ENCODE measurements around the gene TGFA. TPM values are rescaled to one million over a fixed set of nuclear protein-coding genes. Genes with fewer than 3 reads are reported as not detected.

TGFA gene
- total RNA-seq, 1 donor from 2014 or later = 1.1 TPM

- intact Hi-C loops (cut with micrococcal nuclease) = no loop called here
- no peak overlapping the region for H3K4me3 ChIP-seq
- peaks cover 17% of the 10 kb centered on the region for H3K27me3 ChIP-seq (ENCODE audit: low read depth)
- no peak for TF ChIP-seq CTCF (IDR thresholded peaks at IDR 0.05; ENCODE audit: borderline replicate concordance)
- H3K9me3 ChIP-seq (replicated peaks) = no peaks in the 10 kb centered on the region
- H3K4me1 ChIP-seq = no peaks in the 10 kb centered on the region
- DNase-seq = no peak
- no peaks in the 10 kb centered on the region for H3K36me3 ChIP-seq
- H3K27ac ChIP-seq (replicated peaks) = no peak overlapping the region
These were observed 59.2 kb downstream of the TGFA start for GRCh38 chr2:70494293-70494886.

GRCh38 chr2:70490381-70490780 is 63.2 kb downstream of the TGFA start:
- no peak for DNase-seq
- no peak for TF ChIP-seq CTCF (IDR thresholded peaks at IDR 0.05; ENCODE audit: borderline replicate concordance)
- Histone ChIP-seq H3K27me3 (ENCODE audit: low read depth) (peaks cover 24% of the 10 kb centered on the region), H3K4me1 (no peaks in the 10 kb centered on the region), H3K9me3 (replicated peaks) (no peaks in the 10 kb centered on the region), H3K36me3 (no peaks in the 10 kb centered on the region), H3K4me3 (no peak overlapping the region), H3K27ac (replicated peaks) (no peak overlapping the region)
- intact Hi-C loops (cut with micrococcal nuclease) = no loop called here

GRCh38 chr2:70489165-70489564 is 64.5 kb downstream of the TGFA start:
- peaks cover 24% of the 10 kb centered on the region for H3K27me3 ChIP-seq (ENCODE audit: low read depth)
- no peaks in the 10 kb centered on the region for H3K9me3 ChIP-seq (replicated peaks)
- H3K4me3 ChIP-seq = no peak overlapping the region
- H3K4me1 ChIP-seq = no peaks in the 10 kb centered on the region
- H3K36me3 ChIP-seq = no peaks in the 10 kb centered on the region
- H3K27ac ChIP-seq (replicated peaks) = no peak overlapping the region
- no peak for DNase-seq
- intact Hi-C loops (cut with micrococcal nuclease) = no loop called here
- no peak for TF ChIP-seq CTCF (IDR thresholded peaks at IDR 0.05; ENCODE audit: borderline replicate concordance)

GRCh38 chr2:70484086-70484485 is 69.5 kb downstream of the TGFA start:
- no peaks in the 10 kb centered on the region for H3K9me3 ChIP-seq (replicated peaks)
- H3K4me3 ChIP-seq = no peak overlapping the region
- no peaks in the 10 kb centered on the region for H3K4me1 ChIP-seq
- H3K27me3 ChIP-seq (ENCODE audit: low read depth) = peaks cover 18% of the 10 kb centered on the region
- H3K27ac ChIP-seq (replicated peaks) = no peak overlapping the region
- no peak for DNase-seq
- intact Hi-C loops (cut with micrococcal nuclease) = no loop called here
- H3K36me3 ChIP-seq = no peaks in the 10 kb centered on the region
- no peak for TF ChIP-seq CTCF (IDR thresholded peaks at IDR 0.05; ENCODE audit: borderline replicate concordance)

GRCh38 chr2:70482401-70482800 is 71.2 kb downstream of the TGFA start:
- no peaks in the 10 kb centered on the region for H3K9me3 ChIP-seq (replicated peaks)
- H3K4me3 ChIP-seq = no peak overlapping the region
- H3K36me3 ChIP-seq = no peaks in the 10 kb centered on the region
- no peaks in the 10 kb centered on the region for H3K4me1 ChIP-seq
- H3K27ac ChIP-seq (replicated peaks) = no peak overlapping the region
- intact Hi-C loops (cut with micrococcal nuclease) = no loop called here
- no peak for TF ChIP-seq CTCF (IDR thresholded peaks at IDR 0.05; ENCODE audit: borderline replicate concordance)
- DNase-seq = no peak
- H3K27me3 ChIP-seq (ENCODE audit: low read depth) = peaks cover 12% of the 10 kb centered on the region
